ENCODE results near the gene TRIM38.

DNA sequence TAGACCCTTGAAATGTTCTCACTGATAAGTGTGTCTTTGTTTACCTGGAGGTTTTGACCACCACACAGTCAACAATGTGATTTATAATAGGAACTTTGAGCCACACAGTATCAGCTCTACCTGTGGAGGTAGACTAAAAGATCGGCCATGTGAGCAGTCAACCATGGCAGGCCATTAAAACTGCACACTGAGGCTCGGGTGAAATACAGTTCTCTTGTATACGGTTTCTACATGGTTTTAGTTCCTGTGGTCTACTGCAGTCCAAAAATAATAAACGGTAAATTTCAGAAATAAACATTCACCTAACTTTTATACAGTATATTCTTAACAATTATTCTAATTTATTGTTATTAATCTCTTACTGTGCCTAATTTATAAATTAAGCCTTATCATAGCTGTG lies 47.2 kb downstream of the TRIM38 start:
- no peak for TF ChIP-seq EZH2 (IDR thresholded peaks at IDR 0.05; ENCODE audit: borderline replicate concordance, low read length)
- TF ChIP-seq, protein P1, sequence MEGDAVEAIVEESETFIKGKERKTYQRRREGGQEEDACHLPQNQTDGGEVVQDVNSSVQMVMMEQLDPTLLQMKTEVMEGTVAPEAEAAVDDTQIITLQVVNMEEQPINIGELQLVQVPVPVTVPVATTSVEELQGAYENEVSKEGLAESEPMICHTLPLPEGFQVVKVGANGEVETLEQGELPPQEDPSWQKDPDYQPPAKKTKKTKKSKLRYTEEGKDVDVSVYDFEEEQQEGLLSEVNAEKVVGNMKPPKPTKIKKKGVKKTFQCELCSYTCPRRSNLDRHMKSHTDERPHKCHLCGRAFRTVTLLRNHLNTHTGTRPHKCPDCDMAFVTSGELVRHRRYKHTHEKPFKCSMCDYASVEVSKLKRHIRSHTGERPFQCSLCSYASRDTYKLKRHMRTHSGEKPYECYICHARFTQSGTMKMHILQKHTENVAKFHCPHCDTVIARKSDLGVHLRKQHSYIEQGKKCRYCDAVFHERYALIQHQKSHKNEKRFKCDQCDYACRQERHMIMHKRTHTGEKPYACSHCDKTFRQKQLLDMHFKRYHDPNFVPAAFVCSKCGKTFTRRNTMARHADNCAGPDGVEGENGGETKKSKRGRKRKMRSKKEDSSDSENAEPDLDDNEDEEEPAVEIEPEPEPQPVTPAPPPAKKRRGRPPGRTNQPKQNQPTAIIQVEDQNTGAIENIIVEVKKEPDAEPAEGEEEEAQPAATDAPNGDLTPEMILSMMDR (IDR thresholded peaks at IDR 0.05; ENCODE audit: low read length), result no peak
